Measurements from ENCODE around the gene PRR18. TPM values are rescaled to one million over a fixed set of nuclear protein-coding genes. Genes with fewer than 3 reads are reported as not detected.

The PRR18 gene
- total and polyA plus RNA-seq, 9 of the 15 experiments (the other 6 are each of a cell fraction or from before 2014, with no cell fraction given): not detected

GRCh38 chr6:166313255-166314070 lies 5.3 kb upstream of the PRR18 start (continued):
- TF ChIP-seq MYC (IDR thresholded peaks at IDR 0.05; ENCODE audit: low read depth, low read length): peak; percentile 95
- TF ChIP-seq MYC (CRISPR knock-in tag; IDR thresholded peaks at IDR 0.05; ENCODE audit: borderline replicate concordance, low read depth): no peak
- TF ChIP-seq ZNF175 (CRISPR knock-in tag; IDR thresholded peaks at IDR 0.05; ENCODE audit: low read depth): peak; percentile 83; the same call in 1 of the 2 replicates
- no peak for TF ChIP-seq SMAD1 (IDR thresholded peaks at IDR 0.05; ENCODE audit: low read depth, low read length, partially characterized antibody)
- TF ChIP-seq ZFPM2 (CRISPR knock-in tag; IDR thresholded peaks at IDR 0.05): no peak
- peak; percentile 41; the same call in 1 of the 2 replicates for TF ChIP-seq EP400 (IDR thresholded peaks at IDR 0.05)
- TF ChIP-seq YY1 (IDR thresholded peaks at IDR 0.05; ENCODE audit: borderline replicate concordance in 1 of 3, control insufficient read depth in 1 of 3, extremely low read depth in 1 of 3, insufficient read depth in 3 of 3, insufficient read length in 1 of 3, insufficient replicate concordance in 2 of 3, low read depth in 1 of 3, low read length in 2 of 3): peak in 1 of 3 experiments; percentile 18
- TF ChIP-seq MAZ (CRISPR knock-in tag; conservative IDR thresholded peaks at IDR 0.05 in 1 of 2, IDR thresholded peaks at IDR 0.05 in 1 of 2): peak in 1 of 2 experiments; percentile 37; a peak in 1 of 4 replicates
- no peak for TF ChIP-seq NR2C1 (IDR thresholded peaks at IDR 0.05)
- 0 out of 2 replicates have a peak, but pooled peaks have one; percentile 28 for TF ChIP-seq NR2C1 (tag; IDR thresholded peaks at IDR 0.05)
- TF ChIP-seq ELF1 (tag; IDR thresholded peaks at IDR 0.05): no peak
- peak; percentile 88 to 90 (median 89) for TF ChIP-seq CTCF (IDR thresholded peaks at IDR 0.05 in 2 of 3, conservative IDR thresholded peaks at IDR 0.05 in 1 of 3; ENCODE audit: insufficient read depth in 2 of 3, low read depth in 1 of 3, low read length in 3 of 3)
- TF ChIP-seq CHD1 (IDR thresholded peaks at IDR 0.05; ENCODE audit: low read length): no peak
- TF ChIP-seq ATF4 (CRISPR knock-in tag; IDR thresholded peaks at IDR 0.05): no peak
- TF ChIP-seq XRCC5 (IDR thresholded peaks at IDR 0.05; ENCODE audit: low read depth, low read length): 0 out of 2 replicates have a peak, but pooled peaks have one; percentile 25
- TF ChIP-seq HMBOX1 (IDR thresholded peaks at IDR 0.05): peak; percentile 83
- TF ChIP-seq SMARCA4 (IDR thresholded peaks at IDR 0.05): peak; percentile 55; the same call in 1 of the 2 replicates
- 0 out of 2 replicates have a peak, but pooled peaks have one; percentile 47 for TF ChIP-seq FOXK1 (CRISPR knock-in tag; IDR thresholded peaks at IDR 0.05; ENCODE audit: borderline replicate concordance)
- 0 out of 2 replicates have a peak, but pooled peaks have one; percentile 20 for TF ChIP-seq ELF4 (CRISPR knock-in tag; IDR thresholded peaks at IDR 0.05)
- 0 out of 2 replicates have a peak, but pooled peaks have one; percentile 36 for TF ChIP-seq BHLHE40 (IDR thresholded peaks at IDR 0.05; ENCODE audit: low read length)
- TF ChIP-seq CREB3L1 (IDR thresholded peaks at IDR 0.05; ENCODE audit: borderline replicate concordance, low read depth): peak; percentile 43; the same call in 1 of the 2 replicates
- no peak for TF ChIP-seq BCL6 (CRISPR knock-in tag; IDR thresholded peaks at IDR 0.05)

Measured in K562 (cell line).